NCI-H446 (cell line): ENCODE results near the gene SOD2.
"Not testable (repeated sequence)": the region's sequence is repeated elsewhere in the genome, so short reads cannot be mapped to it uniquely, and the experiment has no call there.

Experiments
- DNase-seq, 2 experiments: peaks; one replicate each; lab custom pipeline; 2025; lab: John Stamatoyannopoulos, UW

Gene SOD2

GRCh38 chr6:159693128-159693893, at the start of gene SOD2:
TSS of gene SOD2 (minus strand) at chr6:159693241. CDS start at chr6:159693167, 74 bp downstream.
- DNase-seq = peak; percentile 53 to 73

GRCh38 chr6:159742165-159742564, 49.1 kb upstream of the SOD2 start:
- DNase-seq = no peak

- DNase-seq = no peak
These were observed 46.3 kb upstream of the SOD2 start for GRCh38 chr6:159739341-159739740.

- no peak for DNase-seq
These were observed 43.9 kb upstream of the SOD2 start for GRCh38 chr6:159736908-159737307.

GRCh38 chr6:159733395-159733794, 40.4 kb upstream of the SOD2 start:
- DNase-seq = not testable (repeated sequence)

- not testable (repeated sequence) for DNase-seq
These were observed 39.5 kb upstream of the SOD2 start for GRCh38 chr6:159732550-159732949.

GRCh38 chr6:159730332-159730676, 37.3 kb upstream of the SOD2 start:
- no peak for DNase-seq

GRCh38 chr6:159729598-159730331, 36.7 kb upstream of the SOD2 start:
- no peak for DNase-seq

GRCh38 chr6:159728531-159728964, 35.5 kb upstream of the SOD2 start:
- no peak for DNase-seq

GRCh38 chr6:159727717-159728445, 34.8 kb upstream of the SOD2 start:
- no peak for DNase-seq

GRCh38 chr6:159726918-159727716, 34.1 kb upstream of the SOD2 start, which contains the start of gene WTAP:
TSS of gene WTAP (plus strand) at chr6:159727506. CDS start at chr6:159736266, 8,760 bp downstream.
- DNase-seq = peak; percentile 82 to 92

- peak in 1 of 2 experiments; percentile 73 for DNase-seq
These were observed 33.3 kb upstream of the SOD2 start for GRCh38 chr6:159726255-159726917.

- not testable (repeated sequence) for DNase-seq
These were observed 32.2 kb upstream of the SOD2 start for GRCh38 chr6:159725208-159725607.

GRCh38 chr6:159724778-159725177, 31.7 kb upstream of the SOD2 start:
- no peak for DNase-seq

- no peak for DNase-seq
These were observed 30.2 kb upstream of the SOD2 start for GRCh38 chr6:159723259-159723658.

GRCh38 chr6:159722655-159723054, 29.6 kb upstream of the SOD2 start:
- DNase-seq = no peak

GRCh38 chr6:159721981-159722380, 28.9 kb upstream of the SOD2 start:
- not testable (repeated sequence) for DNase-seq

GRCh38 chr6:159720708-159721107, 27.7 kb upstream of the SOD2 start:
- no peak for DNase-seq

- no peak for DNase-seq
These were observed 26.2 kb upstream of the SOD2 start for GRCh38 chr6:159719287-159719686.

GRCh38 chr6:159718634-159719033, 25.6 kb upstream of the SOD2 start:
- DNase-seq = no peak
